GM18519 (cell line): ENCODE measurements around the gene SYT3.

Experiments used
- ATAC-seq: cut with Tn5 transposase; IDR thresholded peaks from one replicate; pipeline ENCODE4 v1.9.1; 2021; ENCODE audit warnings: mild to moderate bottlenecking, moderate library complexity; ENCODE audit not compliant: unreplicated experiment, low FRiP score

The SYT3 gene

DNA sequence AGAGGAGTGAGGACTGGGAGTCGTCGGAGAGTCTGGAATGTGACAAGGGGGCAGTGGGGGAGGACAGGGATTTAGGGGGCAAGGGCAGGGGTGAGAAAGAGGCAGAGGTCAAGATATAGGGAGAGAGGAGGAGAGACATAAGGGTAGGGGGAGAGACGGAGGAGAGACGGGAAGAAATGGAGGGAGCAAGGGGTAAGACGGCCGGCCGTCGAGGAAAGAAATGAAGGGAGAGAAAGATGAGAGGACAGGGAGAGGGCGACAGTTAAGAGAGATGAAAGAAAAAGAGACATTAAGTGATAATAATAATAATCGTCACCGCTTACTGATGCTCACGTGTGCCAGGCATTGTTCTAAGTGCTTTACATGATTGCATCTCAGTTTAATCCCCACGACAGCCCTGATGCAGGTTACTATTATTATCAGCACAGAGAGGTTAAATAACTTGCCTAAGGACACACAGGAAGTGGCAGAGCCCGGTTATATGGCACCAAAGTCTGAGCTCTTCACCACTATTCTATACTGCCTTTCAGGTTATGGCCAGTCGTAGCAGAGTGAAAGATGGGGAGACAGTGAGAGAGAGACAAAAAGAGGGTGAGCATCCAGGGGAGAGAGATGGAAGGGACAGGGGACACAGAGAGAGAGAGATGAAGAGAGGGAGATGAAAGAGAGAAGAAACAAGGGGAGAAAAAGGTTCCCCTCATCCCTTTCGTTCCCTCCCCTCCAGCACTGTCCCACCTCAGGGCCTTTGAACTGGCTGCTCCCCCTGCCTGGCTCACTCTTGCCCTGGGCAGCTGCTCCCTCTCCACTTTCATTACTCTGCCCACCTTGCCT is 23.2 kb upstream of the SYT3 start:
- ATAC-seq = no peak

DNA sequence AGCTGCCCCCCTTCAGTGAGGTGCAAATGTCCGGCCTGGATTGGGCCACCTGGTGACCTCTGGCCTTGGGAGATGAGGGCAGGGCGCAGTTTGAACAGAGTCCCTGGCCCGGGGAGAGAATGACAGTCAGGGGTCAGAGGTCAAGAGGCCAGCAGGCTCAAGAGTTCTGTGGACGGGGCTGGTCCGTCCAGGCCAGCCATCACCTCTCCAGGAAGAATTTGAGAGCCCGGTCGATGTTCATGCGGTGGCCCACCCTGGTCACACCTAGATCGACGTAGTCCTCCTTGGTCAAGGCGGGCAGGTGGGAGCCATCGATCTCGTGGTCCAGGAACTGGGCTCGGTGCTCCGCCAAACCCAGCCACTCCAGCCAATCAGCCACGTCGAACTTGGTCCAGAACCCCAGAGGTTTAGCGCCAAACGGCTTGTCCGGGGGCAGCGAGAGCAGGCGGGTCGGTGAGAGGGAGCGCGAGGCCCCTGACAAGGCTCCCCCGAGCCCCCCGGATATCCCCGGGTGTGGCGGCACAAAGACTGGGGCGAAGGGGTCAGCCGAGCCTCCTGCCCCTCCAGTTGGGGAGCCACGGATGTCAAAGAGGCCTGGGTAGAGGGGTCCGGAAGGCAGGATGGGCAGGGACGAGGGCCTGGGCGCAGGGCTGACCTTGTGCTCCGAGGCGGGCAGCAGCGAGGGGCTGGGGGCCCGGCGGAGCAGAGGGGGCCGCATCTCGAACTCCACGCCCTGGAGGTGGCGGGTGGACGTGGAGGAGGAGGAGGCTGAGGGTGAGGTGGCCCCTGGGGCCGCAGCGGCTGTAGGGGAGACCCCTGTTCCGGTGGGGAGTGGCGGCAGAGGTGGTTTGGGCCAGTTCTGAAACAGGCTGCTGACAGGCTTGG is 22.3 kb upstream of the SYT3 start:
- no peak for ATAC-seq

DNA sequence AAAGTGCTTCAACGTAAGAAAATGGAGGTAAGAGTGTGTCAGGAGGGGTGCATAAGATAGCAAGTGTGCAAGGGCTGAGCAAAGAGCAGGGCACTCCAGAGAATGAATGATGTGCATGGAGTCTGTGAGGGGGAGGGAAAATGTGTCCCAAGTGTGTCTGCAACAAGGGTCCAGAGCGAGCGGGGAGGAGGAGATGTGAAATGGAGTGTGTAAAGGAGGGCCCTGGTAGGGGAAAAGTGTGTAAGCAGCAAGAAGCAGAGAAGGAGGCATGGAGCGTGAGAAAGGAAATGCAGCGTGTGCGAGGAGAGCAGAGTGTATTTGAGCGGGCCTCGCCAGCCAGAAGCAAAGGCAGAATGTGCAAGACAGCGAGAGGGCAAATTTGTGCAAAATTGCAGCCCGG is 21.3 kb upstream of the SYT3 start:
- no peak for ATAC-seq

DNA sequence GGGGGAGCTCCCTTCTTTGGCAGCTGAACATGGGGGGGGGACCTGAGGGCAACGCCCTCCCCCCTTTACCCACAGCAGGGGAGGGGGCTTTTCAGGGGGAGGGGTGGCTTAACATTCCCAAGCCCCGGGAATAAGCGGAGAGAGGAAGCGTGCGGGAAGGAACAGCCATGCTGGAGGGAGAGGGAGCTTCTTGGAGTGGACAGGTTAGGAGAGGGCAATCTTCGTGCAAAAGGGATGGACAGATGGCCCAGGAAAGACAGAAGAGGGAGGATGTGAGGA is 20.3 kb upstream of the SYT3 start:
- ATAC-seq = no peak

DNA sequence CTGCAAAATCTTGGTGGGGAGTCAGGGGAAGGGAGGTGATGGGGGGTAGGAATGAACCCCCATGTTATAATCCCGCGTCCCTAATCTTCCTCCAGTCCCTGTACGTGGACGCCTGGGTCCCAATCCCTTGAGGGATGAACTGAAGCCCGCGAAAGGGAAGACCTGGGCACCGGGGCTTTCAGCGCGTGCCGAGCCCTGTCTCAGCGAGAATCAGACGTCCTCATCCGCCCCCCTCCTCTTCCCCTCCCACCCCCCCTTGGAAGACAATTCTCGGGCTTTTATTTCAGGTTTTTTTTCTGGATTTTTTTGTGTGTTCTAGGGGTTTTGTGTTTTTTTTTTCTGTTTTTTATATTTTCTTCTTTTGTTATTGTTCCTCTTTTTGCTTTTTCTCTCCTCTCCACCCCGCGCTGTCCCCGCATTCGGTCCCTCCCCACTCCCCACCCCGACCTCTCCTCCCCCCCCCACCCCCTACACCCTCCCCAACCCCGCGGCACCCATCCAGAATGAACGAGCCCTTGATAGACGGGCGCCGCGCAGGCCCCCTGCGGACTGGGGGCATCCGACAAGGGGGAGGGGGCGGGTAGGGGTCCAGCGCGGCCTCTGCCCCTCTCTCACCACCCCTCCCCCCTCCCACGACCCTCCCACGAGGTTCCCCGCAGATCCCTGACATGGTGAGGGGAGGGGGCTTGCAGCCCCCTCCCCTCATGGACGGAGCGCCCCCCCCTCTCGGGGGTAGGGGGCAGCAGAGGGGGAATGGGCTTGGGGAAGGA is 19.8 kb upstream of the SYT3 start:
- ATAC-seq = no peak

DNA sequence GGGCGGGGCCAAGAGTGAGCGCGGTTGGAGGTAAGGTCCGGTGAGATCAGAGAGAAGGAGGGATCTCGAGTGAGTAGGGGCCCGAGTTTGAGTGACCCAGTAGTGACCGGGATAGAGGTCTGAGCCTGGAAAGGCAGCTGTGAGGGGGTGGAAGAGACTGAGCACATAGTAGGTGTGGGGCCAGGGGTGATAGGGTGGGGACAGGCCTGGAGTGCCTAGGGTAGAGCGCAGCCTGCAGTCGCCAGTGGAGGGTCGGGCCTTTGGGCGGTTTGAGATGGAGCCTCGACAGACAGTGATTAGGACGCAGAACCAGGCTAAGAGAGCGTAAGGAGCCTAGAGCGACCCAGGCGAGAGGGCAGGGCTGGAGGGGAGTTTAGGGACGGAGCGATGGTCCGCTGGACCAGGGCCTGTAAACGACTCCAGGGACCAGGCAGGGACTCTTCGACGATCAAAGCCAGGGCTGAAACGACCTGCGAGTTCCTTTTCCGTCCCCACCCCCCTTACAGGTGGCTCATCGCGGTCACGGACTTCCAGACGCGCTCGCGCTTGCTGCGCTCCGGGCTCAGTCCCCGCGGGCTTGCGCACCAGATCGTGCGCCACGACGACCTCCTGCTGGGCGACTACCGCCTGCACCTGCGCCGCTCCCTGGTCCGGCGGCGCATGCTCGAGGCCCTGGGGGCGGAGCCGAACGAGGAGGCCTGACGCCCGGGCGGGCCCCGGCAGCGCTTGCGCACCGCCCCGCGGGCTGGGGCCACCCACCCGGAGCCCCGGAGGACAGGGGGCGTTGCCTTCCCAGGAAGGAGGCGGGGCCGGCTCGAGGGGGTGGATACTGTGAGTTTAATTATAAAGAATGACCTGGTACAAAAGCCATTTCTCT is 19.0 kb upstream of the SYT3 start:
- no peak for ATAC-seq

DNA sequence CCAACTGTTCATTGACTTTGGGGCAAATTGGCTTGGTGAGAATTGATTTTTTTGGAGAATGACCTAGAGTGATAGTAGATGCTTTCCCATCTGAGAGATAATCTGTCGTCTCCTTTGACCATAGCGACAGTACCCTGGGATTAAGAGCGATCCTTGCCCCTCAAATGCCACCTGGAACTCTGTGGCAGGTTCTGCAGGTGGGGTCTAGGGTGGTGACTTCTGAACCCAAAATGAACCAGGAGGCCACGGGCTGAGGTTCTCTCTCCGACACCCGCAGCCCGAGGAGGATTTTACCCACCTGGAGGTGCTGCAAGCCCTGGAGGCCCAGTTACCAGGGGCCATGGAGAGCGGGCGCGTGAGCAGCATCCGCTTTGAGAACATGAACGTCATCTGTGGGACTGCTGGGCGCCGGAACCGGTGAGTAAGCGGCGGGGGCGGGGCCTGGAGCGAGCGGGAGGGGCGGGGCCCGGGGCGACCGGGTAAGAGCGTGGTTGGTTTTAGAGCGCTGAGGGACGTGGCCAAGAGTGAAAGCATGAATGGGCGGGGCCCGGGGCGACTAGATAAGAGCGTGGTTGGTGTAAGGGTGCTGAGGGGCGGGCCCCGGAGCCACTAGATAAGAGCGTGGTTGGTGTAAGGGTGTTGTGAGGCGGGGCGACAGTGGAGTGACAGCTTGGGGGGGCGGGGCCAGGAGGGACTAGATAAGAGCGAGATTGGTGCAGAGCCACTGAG is 18.2 kb upstream of the SYT3 start:
- ATAC-seq = no peak

DNA sequence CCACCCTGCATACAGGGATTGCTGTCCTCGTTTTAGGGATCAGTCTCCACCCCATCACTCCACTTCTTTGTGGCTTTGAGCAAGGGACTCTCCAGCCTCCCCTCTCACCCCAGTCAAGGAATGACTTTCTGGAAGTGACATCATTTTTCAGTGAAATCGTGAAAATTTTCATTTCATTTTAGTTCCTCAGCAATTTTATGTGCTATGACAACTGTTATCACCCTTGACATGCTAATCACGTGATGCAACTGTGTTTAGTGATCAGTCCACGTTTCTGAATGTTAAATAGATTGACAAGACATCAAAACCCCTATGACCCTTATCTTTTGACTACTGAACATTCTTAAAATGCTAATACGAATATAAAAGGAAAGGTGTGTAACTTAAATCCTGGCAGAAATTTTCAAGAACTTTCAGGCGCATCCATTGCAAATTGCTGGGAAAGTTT is 17.6 kb upstream of the SYT3 start:
- no peak for ATAC-seq

DNA sequence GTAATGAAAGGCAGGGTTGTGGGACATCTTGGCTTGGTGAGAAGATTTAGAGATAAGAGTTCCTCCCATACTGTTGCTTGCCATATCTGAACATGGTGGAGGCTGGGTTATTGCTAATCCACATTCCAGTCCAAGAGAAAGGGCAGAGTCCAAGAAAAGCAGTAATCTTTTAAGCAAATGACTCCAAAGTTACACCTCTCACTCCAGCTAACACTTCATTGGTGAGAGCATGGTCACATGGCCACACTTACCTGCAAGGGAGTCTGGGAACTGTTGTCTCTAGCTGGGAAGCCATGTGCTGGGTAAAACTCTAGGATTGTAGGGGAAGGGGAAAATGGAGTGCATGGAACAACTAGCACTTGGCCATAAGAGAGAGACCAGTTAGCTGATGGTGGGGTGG is 15.2 kb upstream of the SYT3 start:
- ATAC-seq = no peak

DNA sequence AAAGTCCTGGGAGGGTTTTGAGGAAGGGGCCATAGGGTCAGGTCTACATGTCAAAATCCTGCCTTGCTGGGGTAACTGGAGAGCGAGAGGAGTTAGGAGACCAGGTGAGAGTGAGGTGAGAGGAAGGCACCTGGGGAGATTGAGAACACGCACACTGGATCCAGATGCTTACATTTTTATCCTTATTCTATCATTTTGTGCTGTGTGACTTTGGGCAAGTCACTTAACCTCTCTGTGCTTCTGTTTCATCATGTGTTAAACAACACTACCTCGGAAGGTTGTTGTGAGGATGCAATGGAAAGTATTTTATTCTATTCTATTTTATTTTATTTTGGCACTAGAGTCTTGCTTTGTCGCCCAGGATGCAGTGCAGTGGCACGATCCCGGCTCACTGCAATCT is 13.0 kb upstream of the SYT3 start:
- no peak for ATAC-seq

DNA sequence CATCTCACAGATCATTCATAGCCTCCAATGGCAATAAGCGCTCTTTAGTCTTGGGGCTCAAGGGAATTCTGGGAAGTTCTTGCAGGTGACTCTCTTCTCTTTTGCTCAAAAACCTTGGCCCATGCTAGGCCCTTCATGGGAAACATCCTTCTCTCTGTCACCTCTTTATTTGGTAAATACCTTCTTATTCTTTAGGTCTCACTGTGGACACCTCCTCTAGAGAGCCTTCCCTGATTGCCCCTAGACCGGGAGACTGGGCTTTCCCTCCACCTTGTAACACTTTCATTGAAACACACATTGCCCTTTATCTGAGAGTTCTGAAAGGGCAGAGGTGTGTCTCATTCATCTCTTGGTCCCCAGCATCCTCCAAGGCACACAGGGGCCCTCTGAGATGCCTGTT is 11.5 kb upstream of the SYT3 start:
- ATAC-seq = no peak

DNA sequence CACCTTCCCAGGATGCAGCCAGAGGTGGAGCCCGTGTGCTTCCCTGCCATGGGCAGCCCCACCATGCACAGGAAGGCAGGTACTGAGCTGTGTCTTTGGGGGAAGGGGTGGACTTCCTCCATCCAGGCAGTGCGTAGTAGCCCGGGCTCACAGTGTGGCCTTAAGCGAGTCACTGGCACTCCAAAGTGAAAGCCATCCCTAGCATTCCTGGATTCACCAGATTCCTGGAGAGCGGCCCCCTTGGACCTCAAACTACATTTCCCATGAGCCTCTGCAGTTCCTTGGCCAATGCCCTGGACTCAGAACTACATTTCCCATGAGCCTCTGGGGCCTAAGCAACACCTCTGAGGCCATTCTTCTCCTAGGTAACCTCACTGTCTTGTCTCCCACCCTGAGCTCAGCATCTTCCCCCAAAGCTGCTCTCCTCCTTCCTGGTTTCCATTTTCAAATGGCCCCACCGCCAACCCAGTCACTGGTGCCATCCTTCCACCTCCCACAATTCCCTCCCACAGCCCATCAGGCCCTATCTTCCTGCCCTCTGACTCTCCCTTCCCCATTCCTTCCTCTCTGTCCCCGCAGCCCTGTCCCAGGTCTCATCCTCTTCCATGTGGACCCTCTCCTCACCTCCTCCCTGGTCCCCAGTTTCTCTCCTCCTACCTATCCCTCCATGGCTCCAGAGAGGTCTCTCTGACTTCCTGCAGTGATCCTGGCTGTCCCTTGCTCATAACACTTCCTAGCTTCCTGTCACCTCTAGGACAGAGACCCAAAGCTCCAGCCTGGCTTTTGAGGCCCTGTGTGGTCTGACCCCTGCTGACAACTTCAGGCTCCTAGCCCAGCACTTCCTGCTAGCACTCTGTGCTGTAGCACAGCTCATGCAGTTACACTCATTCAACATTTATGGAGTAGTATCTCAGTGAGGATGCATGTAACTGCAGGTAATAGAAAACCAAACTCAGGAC is 10.0 kb upstream of the SYT3 start, which contains the start of gene C19orf81:
C19orf81 (plus strand) TSS at position 13 of the 959 bp plus-strand sequence; CDS start at position 13, 0 bp downstream.
- no peak for ATAC-seq

DNA sequence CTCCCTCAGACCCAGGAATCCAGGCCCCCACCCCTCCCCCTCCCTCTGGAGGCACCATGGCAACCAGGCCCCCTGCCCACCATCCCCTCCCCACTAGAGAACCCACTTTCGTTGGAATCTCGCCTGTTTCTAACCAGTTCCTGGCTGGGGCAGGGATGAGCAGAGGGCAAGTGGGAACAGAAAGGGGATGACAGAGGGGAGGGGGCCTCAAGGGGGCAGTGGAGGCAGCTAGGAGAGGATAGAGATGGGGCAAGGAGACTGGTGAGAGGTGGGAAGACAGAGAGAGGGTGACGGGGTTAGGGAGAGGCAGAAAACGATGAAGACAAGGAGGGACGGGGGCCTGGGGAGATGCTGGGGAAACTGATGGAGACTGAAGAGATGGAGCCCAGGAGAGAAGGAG is 9.0 kb upstream of the SYT3 start:
- no peak for ATAC-seq

DNA sequence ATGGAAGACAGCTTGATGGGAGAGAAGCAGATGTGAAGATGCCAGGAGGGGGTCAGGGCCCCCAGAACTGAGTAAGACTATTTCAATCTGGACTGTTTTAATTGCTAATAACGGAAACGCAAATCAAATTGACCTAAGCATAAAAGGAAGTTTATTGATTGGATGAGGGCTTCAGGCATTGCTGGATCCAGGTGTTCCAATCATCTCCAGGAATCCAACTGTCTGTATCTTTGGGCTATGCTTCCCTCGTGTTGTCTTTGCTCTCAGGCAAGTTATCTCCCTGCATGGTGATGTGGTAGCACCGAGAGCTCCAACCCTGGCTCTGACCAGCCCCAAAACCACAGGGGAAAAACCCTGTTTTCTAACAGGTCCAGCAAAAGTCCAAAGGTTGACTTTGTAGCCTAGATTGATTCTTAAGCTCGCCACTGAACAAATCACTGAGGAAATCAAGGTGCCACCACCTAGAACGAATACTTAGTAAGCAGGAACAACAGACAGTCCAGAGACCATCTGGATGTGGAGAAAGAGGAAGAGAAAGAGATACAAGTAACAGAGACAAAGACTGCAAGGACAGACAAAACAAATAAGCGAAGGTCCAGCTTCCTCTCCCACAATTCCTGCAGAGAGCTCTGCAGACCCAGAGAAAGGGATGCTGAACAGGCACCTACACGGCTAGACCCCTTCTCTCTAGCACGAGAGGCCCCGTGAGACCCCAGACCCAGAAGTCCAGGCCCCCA is 8.4 kb upstream of the SYT3 start:
- no peak for ATAC-seq

DNA sequence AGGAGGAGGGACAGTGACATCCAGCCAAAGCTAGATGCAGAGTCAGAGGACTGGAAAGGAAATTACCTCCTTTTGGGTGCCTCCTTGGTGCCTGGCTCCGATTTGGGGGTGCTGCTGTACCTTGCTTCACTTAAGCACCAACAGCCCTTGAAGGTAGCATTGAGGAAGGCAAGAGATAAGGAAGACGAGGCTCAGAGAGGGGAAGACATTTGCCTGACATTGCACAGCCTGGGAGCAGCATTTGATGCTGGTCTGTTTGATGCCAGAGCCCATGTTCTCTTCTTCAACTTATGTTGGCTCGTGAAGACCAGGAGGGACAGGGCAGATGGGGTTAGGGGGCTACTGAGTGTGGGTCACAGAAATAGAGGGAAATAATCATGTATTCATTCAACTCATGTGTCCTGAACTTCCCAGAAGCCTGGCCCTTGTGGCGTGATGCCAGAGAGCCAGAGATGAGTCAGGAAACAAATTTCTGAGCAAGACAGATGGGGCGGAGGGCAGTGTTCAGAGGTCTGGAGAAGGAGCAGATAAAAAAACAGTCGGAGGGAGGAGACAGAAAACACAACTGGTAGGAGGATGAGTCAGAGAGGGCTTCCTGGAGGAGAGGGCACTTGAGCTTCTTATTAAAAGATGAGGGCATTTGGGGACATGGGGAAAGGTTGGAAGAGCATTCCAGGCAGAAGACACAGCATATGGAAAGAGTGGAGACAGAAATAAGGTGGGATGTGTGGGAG is 6.6 kb upstream of the SYT3 start:
- no peak for ATAC-seq

DNA sequence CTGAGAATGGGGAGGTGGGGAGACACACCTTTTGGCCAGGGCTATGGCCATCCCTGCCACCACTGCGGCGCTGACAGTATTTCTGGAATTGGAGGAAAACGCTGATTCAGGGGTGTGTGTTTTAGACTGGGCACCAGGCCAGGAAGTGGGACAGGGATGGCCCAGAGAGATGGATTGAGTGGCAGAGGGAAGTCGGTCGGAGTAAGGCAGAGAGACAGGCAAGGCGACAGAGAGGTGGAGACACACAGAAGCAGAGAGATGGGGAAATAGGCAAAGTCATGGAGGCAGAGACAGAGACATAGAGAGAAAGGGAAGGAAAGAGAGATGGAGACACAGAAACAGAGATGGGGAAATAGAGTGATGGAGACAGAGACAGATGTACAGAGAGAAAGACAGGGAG is 5.4 kb upstream of the SYT3 start:
- ATAC-seq = no peak

DNA sequence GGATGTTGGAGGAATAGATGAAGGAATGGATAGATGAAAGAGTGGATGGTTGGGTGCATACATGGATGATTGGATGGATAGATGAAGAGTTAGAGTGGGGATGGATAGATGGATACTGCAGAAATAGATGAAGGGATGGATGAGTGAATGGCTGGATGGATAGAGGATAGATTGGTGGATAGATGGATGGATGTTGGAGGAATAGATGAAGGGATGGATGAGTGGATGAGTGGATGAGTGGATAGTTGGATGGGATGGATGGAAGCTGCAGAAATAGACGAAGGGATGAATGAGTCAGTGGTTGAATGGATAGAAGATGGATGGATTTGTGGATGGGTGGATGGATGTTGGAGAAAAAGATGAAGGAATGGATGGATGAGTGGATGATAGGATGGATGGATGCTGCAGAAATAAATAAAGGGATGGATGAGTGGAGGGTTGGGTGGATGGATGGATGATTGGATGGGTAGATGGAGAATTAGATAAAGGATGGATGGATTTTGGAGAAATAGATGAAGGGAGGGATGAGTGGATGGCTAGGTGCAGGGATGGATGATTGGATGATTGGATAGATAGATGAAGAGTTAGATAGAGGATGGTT is 4.7 kb upstream of the SYT3 start:
- ATAC-seq = no peak
